Measurements from ENCODE around the gene GTF2H2C. TPM values are rescaled to one million over a fixed set of nuclear protein-coding genes. Genes with fewer than 3 reads are reported as not detected.

GTF2H2C gene
- total and polyA plus RNA-seq, 4 donors, result 8.7 to 38.4 (median 19.5) TPM

Small RNAs within 50 kb of the gene (small RNA-seq; reads per million reads assigned to genes)
- gene RNU6-724P, result not detected

Other genes with a start within 250 kb of the GTF2H2C start
- gene CCDC125, start 227.4 kb upstream of the GTF2H2C start, total RNA-seq, result 10 to 100 TPM in 1 of 2 donors, 1 to 10 TPM in 1; 9.9 to 17.0 TPM
- gene CCDC125, start 227.4 kb upstream of the GTF2H2C start, polyA plus RNA-seq, result 1 to 10 TPM; 5.3 to 6.5 TPM
- 10 to 100 TPM; 17.7 to 18.7 TPM for gene AK6, start 190.7 kb upstream of the GTF2H2C start, total RNA-seq
- gene AK6, start 190.7 kb upstream of the GTF2H2C start, polyA plus RNA-seq, result 10 to 100 TPM; 28.2 to 54.6 TPM
- gene TAF9, start 190.7 kb upstream of the GTF2H2C start, total RNA-seq, result 10 to 100 TPM; 30.5 to 38.8 TPM
- 10 to 100 TPM; 27.3 to 51.5 TPM for gene TAF9, start 190.7 kb upstream of the GTF2H2C start, polyA plus RNA-seq
- gene RAD17, start 190.4 kb upstream of the GTF2H2C start, total RNA-seq, result 10 to 100 TPM; 14.4 to 14.5 TPM
- gene RAD17, start 190.4 kb upstream of the GTF2H2C start, polyA plus RNA-seq, result 1 to 10 TPM; 6.0 to 9.1 TPM
- 10 to 100 TPM; 13.1 to 20.2 TPM for gene MARVELD2, start 145.1 kb upstream of the GTF2H2C start, total RNA-seq
- 10 to 100 TPM in 1 of 2 donors, 1 to 10 TPM in 1; 9.4 to 11.5 TPM for gene MARVELD2, start 145.1 kb upstream of the GTF2H2C start, polyA plus RNA-seq
- gene OCLN, start 67.4 kb upstream of the GTF2H2C start, total RNA-seq, result 10 to 100 TPM; 25.9 to 53.9 TPM
- 10 to 100 TPM in 1 of 2 donors, 1 to 10 TPM in 1; 9.9 to 12.2 TPM for gene OCLN, start 67.4 kb upstream of the GTF2H2C start, polyA plus RNA-seq